Breast epithelium (tissue), 4 donors: ENCODE results near the gene PPARD. TPM values are rescaled to one million over a fixed set of nuclear protein-coding genes. Genes with fewer than 3 reads are reported as not detected.
A peak's percentile ranks its signal among the peaks of the same experiment; 100 is the strongest.

ENCODE experiments used
- DNase-seq, 2 donors: peaks; one replicate each; pipeline ENCODE4 v3.0.0-alpha.2; 2019; ENCODE audit warnings: low spot score in 2 of 2
- H3K27ac ChIP-seq, 2 donors: fragments of 200-600 bp; sonication (generic) in 1 of 2; one replicate each; pipeline ENCODE4 v1.5.1; 2016 to 2019; ENCODE audit warnings: mild to moderate bottlenecking in 1 of 2
- H3K27me3 ChIP-seq, 2 donors: fragments of 200-600 bp; sonication (generic) in 1 of 2; one replicate each; pipeline versions ENCODE4 v1.5.1 to v1.6.0; 2017 to 2019; ENCODE audit warnings: control low read depth in 1 of 2, mild to moderate bottlenecking in 1 of 2
- H3K36me3 ChIP-seq: fragments of 200-600 bp; one replicate; pipeline ENCODE4 v1.5.1; 2019
- H3K4me1 ChIP-seq, 2 donors: fragments of 200-600 bp; sonication (generic); one replicate each; pipeline ENCODE4 v1.5.1; 2016 to 2019; ENCODE audit warnings: control low read depth in 1 of 2
- H3K4me3 ChIP-seq, 3 donors: fragments of 200-600 bp; sonication (generic); 1 replicate in 2 of 3; 2 replicates in 1 of 3; pipeline ENCODE4 v1.5.1; 2016 to 2019; ENCODE audit warnings: mild to moderate bottlenecking in 3 of 3, moderate library complexity in 2 of 3
- H3K9me3 ChIP-seq, 2 donors: fragments of 200-600 bp; sonication (generic) in 1 of 2; one replicate each; pipeline ENCODE4 v1.5.1; 2016 to 2019; ENCODE audit warnings: control low read depth in 1 of 2
- CTCF ChIP-seq, 3 donors: fragments of 450-650 bp; IDR thresholded peaks; one replicate each; pipeline ENCODE4 v1.5.1; 2016 to 2017; ENCODE audit warnings: antibody characterized with exemption in 3 of 3, mild to moderate bottlenecking in 3 of 3, moderate library complexity in 3 of 3
- POLR2A ChIP-seq: fragments of 450-650 bp; IDR thresholded peaks from one replicate; pipeline ENCODE4 v1.6.1; 2016; ENCODE audit warnings: antibody characterized with exemption, mild to moderate bottlenecking, moderate library complexity
- POLR2AphosphoS5 ChIP-seq, 3 donors: sonication (generic); formaldehyde crosslinking; IDR thresholded peaks; one replicate each; pipeline ENCODE4 v1.6.1; 2017; ENCODE audit warnings: antibody characterized with exemption in 3 of 3
- intact Hi-C: fragments of 100-400 bp; cut with DNase I; formaldehyde crosslinking; loops from one replicate; pipeline ENCODE4 v1.15.1; 2023; ENCODE audit warnings: low total_unique reads
- total RNA-seq, 3 donors: library from RNA; depleted of rRNA; stranded (reverse); fragments of >200 nt; gene quantifications; one replicate each; pipeline ENCODE4 v1.1.0, GENCODE V29; 2016

PPARD gene
- total RNA-seq, 3 donors from 2014 or later: 7.2 to 11.1 (median 10.7) TPM

GRCh38 chr6:35354361-35355135 is 12.2 kb downstream of the PPARD start:
- no peaks in the 10 kb centered on the region for H3K27me3 ChIP-seq
- TF ChIP-seq POLR2AphosphoS5 (IDR thresholded peaks at IDR 0.05) (no peak), POLR2A (no peak), CTCF (IDR thresholded peaks at IDR 0.05) (no peak)
- H3K4me3 ChIP-seq: no peak overlapping the region
- H3K36me3 ChIP-seq: peaks cover 3% of the 10 kb centered on the region
- no peak for DNase-seq
- intact Hi-C loops: no loop called here
- H3K4me1 ChIP-seq: peaks cover 0 to 3% of the 10 kb centered on the region in 2 donors
- H3K9me3 ChIP-seq: no peaks in the 10 kb centered on the region
- H3K27ac ChIP-seq: no peak overlapping the region

- TF ChIP-seq CTCF (IDR thresholded peaks at IDR 0.05) (no peak), POLR2AphosphoS5 (IDR thresholded peaks at IDR 0.05) (no peak), POLR2A (no peak)
- intact Hi-C loops: no loop called here
- Histone ChIP-seq H3K36me3 (peaks cover 3% of the 10 kb centered on the region), H3K4me3 (no peak overlapping the region), H3K27ac (no peak overlapping the region), H3K4me1 (peaks cover 0 to 12% of the 10 kb centered on the region in 2 donors), H3K27me3 (no peaks in the 10 kb centered on the region), H3K9me3 (no peaks in the 10 kb centered on the region)
- no peak for DNase-seq
Observed at GRCh38 chr6:35356391-35356790, 14.0 kb downstream of the PPARD start.

- H3K4me3 ChIP-seq: no peak overlapping the region
- no peaks in the 10 kb centered on the region for H3K9me3 ChIP-seq
- peaks cover 0 to 12% of the 10 kb centered on the region in 2 donors for H3K4me1 ChIP-seq
- H3K27ac ChIP-seq: no peak overlapping the region
- no peaks in the 10 kb centered on the region for H3K27me3 ChIP-seq
- no peak for DNase-seq
- intact Hi-C loops: no loop called here
- TF ChIP-seq POLR2A: no peak
- TF ChIP-seq POLR2AphosphoS5 (IDR thresholded peaks at IDR 0.05): no peak
- TF ChIP-seq CTCF (IDR thresholded peaks at IDR 0.05): no peak
- H3K36me3 ChIP-seq: peaks cover 3% of the 10 kb centered on the region
Observed at GRCh38 chr6:35357677-35358076, 15.3 kb downstream of the PPARD start.

- H3K9me3 ChIP-seq: no peaks in the 10 kb centered on the region
- no peak for DNase-seq
- peak overlapping the region in 1 of 2 donors; percentile 39 for H3K27ac ChIP-seq
- intact Hi-C loops: no loop called here
- no peak for TF ChIP-seq POLR2AphosphoS5 (IDR thresholded peaks at IDR 0.05)
- TF ChIP-seq CTCF (IDR thresholded peaks at IDR 0.05): no peak
- no peak for TF ChIP-seq POLR2A
- peaks cover 3% of the 10 kb centered on the region for H3K36me3 ChIP-seq
- no peak overlapping the region for H3K4me3 ChIP-seq
- H3K27me3 ChIP-seq: no peaks in the 10 kb centered on the region
- H3K4me1 ChIP-seq: peaks cover 0 to 12% of the 10 kb centered on the region in 2 donors
Observed at GRCh38 chr6:35358086-35358485, 15.7 kb downstream of the PPARD start.

- no peak overlapping the region for H3K4me3 ChIP-seq
- TF ChIP-seq POLR2A (no peak), POLR2AphosphoS5 (IDR thresholded peaks at IDR 0.05) (no peak), CTCF (IDR thresholded peaks at IDR 0.05) (no peak)
- no peaks in the 10 kb centered on the region for H3K27me3 ChIP-seq
- peak overlapping the region; percentile 19 to 52 for H3K27ac ChIP-seq
- intact Hi-C loops: no loop called here
- H3K4me1 ChIP-seq: peaks cover 0 to 12% of the 10 kb centered on the region in 2 donors
- peaks cover 3% of the 10 kb centered on the region for H3K36me3 ChIP-seq
- no peak for DNase-seq
- H3K9me3 ChIP-seq: no peaks in the 10 kb centered on the region
Observed at GRCh38 chr6:35359346-35359743, 17.0 kb downstream of the PPARD start.
